ENCODE results near the gene NEK11. TPM values are rescaled to one million over a fixed set of nuclear protein-coding genes. Genes with fewer than 3 reads are reported as not detected.

Gene NEK11
- total RNA-seq, 1 donor from 2014 or later, result 7.1 TPM

DNA sequence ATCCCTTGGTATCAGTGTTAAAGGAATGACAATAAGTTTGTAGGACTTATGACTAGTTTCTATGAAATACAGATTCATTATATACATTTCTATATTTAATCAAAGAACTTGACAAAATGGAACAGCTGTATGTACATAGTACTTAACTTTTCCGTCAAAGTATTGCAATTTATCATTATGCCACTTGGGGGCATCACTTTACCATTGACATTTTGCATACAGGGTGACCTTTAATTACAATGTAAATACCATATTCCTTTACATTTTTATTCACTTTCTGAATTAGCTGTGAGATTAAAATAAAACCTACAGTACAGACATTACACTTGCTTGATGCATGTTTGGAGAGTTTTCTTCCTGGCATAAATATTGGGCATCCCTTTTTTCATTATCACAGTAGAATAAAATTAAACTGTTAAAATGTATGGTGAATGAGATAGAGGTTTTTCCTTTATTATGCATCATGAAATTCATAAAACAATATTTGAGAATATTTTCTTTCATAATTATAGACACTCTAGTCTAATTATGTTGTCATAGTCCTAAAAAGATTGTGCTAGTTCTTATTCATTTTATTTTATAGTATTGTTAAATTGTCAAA, 6.9 kb downstream of the NEK11 start:
- TF ChIP-seq, protein P1, sequence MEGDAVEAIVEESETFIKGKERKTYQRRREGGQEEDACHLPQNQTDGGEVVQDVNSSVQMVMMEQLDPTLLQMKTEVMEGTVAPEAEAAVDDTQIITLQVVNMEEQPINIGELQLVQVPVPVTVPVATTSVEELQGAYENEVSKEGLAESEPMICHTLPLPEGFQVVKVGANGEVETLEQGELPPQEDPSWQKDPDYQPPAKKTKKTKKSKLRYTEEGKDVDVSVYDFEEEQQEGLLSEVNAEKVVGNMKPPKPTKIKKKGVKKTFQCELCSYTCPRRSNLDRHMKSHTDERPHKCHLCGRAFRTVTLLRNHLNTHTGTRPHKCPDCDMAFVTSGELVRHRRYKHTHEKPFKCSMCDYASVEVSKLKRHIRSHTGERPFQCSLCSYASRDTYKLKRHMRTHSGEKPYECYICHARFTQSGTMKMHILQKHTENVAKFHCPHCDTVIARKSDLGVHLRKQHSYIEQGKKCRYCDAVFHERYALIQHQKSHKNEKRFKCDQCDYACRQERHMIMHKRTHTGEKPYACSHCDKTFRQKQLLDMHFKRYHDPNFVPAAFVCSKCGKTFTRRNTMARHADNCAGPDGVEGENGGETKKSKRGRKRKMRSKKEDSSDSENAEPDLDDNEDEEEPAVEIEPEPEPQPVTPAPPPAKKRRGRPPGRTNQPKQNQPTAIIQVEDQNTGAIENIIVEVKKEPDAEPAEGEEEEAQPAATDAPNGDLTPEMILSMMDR (IDR thresholded peaks at IDR 0.05; ENCODE audit: insufficient read depth, low read depth, low read length), result peak; percentile 60
- TF ChIP-seq EZH2 (IDR thresholded peaks at IDR 0.05; ENCODE audit: insufficient read depth, low read length), result no peak
- Mint-ChIP-seq H3K9me3 (ENCODE audit: unreplicated experiment) (no peaks in the 10 kb centered on the region), H3K27me3 (ENCODE audit: low read depth, unreplicated experiment) (no peaks in the 10 kb centered on the region), H3K36me3 (ENCODE audit: low read depth, unreplicated experiment) (no peaks in the 10 kb centered on the region), H3K27ac (ENCODE audit: unreplicated experiment) (no peak overlapping the region), H3K4me3 (ENCODE audit: unreplicated experiment) (no peak overlapping the region), H3K4me1 (ENCODE audit: low read depth, unreplicated experiment) (peaks cover 10% of the 10 kb centered on the region)
- Histone ChIP-seq H3K27me3 (ENCODE audit: insufficient read depth, low read length) (no peaks in the 10 kb centered on the region), H3K4me1 (ENCODE audit: insufficient read depth, low read length) (peaks cover 16% of the 10 kb centered on the region), H3K9ac (ENCODE audit: low read length) (no peak overlapping the region), H3K79me2 (ENCODE audit: insufficient read depth, low read length) (no peaks in the 10 kb centered on the region), H3K4me2 (ENCODE audit: low read length) (no peak overlapping the region), H3K36me3 (ENCODE audit: insufficient read depth, low read length) (no peaks in the 10 kb centered on the region), H2AFZ (ENCODE audit: low read depth, low read length) (no peak overlapping the region), H3K4me3 (ENCODE audit: insufficient read depth, low read depth, low read length) (no peak overlapping the region), H3K27ac (ENCODE audit: low read depth, low read length) (no peak overlapping the region), H3K9me3 (ENCODE audit: insufficient read depth, low read depth, low read length) (no peaks in the 10 kb centered on the region), H4K20me1 (ENCODE audit: insufficient read depth, low read length) (no peaks in the 10 kb centered on the region)
- FAIRE-seq (no peak), DNase-seq (ENCODE audit: low read depth) (no peak)

DNA sequence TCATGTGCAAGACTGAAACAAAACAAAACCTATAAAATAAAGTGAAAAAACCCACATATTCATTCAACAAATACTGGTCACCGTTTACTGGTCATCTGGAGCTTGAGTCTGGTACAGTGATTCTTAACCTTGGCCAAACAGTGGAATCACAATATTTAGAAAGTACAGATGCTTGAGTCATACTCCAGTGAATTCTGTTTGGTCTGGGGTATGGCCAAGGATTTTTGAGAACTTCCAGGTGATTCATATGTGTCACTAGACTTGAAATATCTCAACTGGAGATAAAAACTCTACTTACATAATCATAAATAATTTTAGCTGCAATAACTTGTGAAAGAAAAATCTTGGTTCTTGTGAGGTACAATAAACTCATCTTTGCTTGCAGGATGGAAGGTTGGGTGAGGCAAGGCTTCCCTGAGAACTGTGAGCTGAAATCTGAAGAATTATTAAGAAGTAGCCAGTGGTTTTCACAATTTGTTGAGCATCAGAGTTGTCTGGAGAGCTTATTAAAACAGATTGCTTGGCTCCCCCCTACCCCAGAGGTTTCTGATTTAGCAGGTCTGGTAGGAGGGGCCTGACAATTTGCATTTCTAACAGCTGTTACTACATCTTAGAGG, 9.6 kb downstream of the NEK11 start:
- Histone ChIP-seq H3K4me2 (ENCODE audit: low read length) (peak overlapping the region; percentile 52), H3K4me3 (ENCODE audit: insufficient read depth, low read depth, low read length) (no peak overlapping the region), H4K20me1 (ENCODE audit: insufficient read depth, low read length) (no peaks in the 10 kb centered on the region), H3K27me3 (ENCODE audit: insufficient read depth, low read length) (no peaks in the 10 kb centered on the region), H3K9ac (ENCODE audit: low read length) (no peak overlapping the region), H3K36me3 (ENCODE audit: insufficient read depth, low read length) (no peaks in the 10 kb centered on the region), H3K27ac (ENCODE audit: low read depth, low read length) (peak overlapping the region; percentile 19), H3K4me1 (ENCODE audit: insufficient read depth, low read length) (peaks cover 16% of the 10 kb centered on the region), H3K9me3 (ENCODE audit: insufficient read depth, low read depth, low read length) (no peaks in the 10 kb centered on the region), H2AFZ (ENCODE audit: low read depth, low read length) (no peak overlapping the region), H3K79me2 (ENCODE audit: insufficient read depth, low read length) (no peaks in the 10 kb centered on the region)
- FAIRE-seq (peak; percentile 23), DNase-seq (ENCODE audit: low read depth) (peak; percentile 85)
- Mint-ChIP-seq H3K27ac (ENCODE audit: unreplicated experiment) (no peak overlapping the region), H3K36me3 (ENCODE audit: low read depth, unreplicated experiment) (no peaks in the 10 kb centered on the region), H3K4me3 (ENCODE audit: unreplicated experiment) (no peak overlapping the region), H3K27me3 (ENCODE audit: low read depth, unreplicated experiment) (no peaks in the 10 kb centered on the region), H3K4me1 (ENCODE audit: low read depth, unreplicated experiment) (peaks cover 10% of the 10 kb centered on the region), H3K9me3 (ENCODE audit: unreplicated experiment) (no peaks in the 10 kb centered on the region)
- TF ChIP-seq, protein P1 (IDR thresholded peaks at IDR 0.05; ENCODE audit: insufficient read depth, low read depth, low read length), result no peak
- no peak for TF ChIP-seq EZH2 (IDR thresholded peaks at IDR 0.05; ENCODE audit: insufficient read depth, low read length)

DNA sequence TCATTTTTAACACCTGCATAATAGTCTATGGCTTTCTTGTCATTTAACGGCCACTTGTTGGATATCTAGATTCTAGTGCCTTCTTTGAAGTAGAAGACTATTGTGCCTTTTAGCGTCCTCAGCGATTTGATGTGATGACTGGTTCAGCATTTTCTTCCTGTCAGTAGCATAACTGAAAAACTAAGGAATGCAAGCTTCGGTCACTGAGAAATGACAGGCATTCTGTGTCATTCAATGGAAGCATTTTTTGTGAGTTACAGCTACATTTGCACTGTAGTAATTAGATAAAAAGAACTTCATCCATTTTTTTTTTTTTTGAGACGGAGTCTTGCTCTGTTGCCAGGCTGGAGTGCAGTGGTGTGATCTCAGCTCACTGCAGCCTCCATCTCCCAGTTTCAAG, 10.3 kb downstream of the NEK11 start:
- H3K79me2 ChIP-seq (ENCODE audit: insufficient read depth, low read length), result no peaks in the 10 kb centered on the region
- peaks cover 16% of the 10 kb centered on the region for H3K4me1 ChIP-seq (ENCODE audit: insufficient read depth, low read length)
- peak overlapping the region; percentile 19 for H3K27ac ChIP-seq (ENCODE audit: low read depth, low read length)
- FAIRE-seq (peak; percentile 50), DNase-seq (ENCODE audit: low read depth) (peak; percentile 62)
- H3K27me3 Mint-ChIP-seq (ENCODE audit: low read depth, unreplicated experiment), result no peaks in the 10 kb centered on the region
- TF ChIP-seq, protein P1 (IDR thresholded peaks at IDR 0.05; ENCODE audit: insufficient read depth, low read depth, low read length), result no peak
- no peak for TF ChIP-seq EZH2 (IDR thresholded peaks at IDR 0.05; ENCODE audit: insufficient read depth, low read length)
- H3K27me3 ChIP-seq (ENCODE audit: insufficient read depth, low read length), result no peaks in the 10 kb centered on the region
- no peaks in the 10 kb centered on the region for H3K9me3 Mint-ChIP-seq (ENCODE audit: unreplicated experiment)
- no peaks in the 10 kb centered on the region for H3K36me3 ChIP-seq (ENCODE audit: insufficient read depth, low read length)
- H3K27ac Mint-ChIP-seq (ENCODE audit: unreplicated experiment), result no peak overlapping the region
- no peaks in the 10 kb centered on the region for H3K9me3 ChIP-seq (ENCODE audit: insufficient read depth, low read depth, low read length)
- H3K4me3 ChIP-seq (ENCODE audit: insufficient read depth, low read depth, low read length), result no peak overlapping the region
- no peaks in the 10 kb centered on the region for H4K20me1 ChIP-seq (ENCODE audit: insufficient read depth, low read length)
- no peak overlapping the region for H2AFZ ChIP-seq (ENCODE audit: low read depth, low read length)
- H3K9ac ChIP-seq (ENCODE audit: low read length), result no peak overlapping the region
- H3K4me3 Mint-ChIP-seq (ENCODE audit: unreplicated experiment), result no peak overlapping the region
- no peaks in the 10 kb centered on the region for H3K36me3 Mint-ChIP-seq (ENCODE audit: low read depth, unreplicated experiment)
- H3K4me2 ChIP-seq (ENCODE audit: low read length), result peak overlapping the region; percentile 52
- peaks cover 10% of the 10 kb centered on the region for H3K4me1 Mint-ChIP-seq (ENCODE audit: low read depth, unreplicated experiment)
